SHP77 treated with DMSO at 0.1 percent for 48 hours (cell line): ENCODE data around the gene FCHSD1.

Source experiments
- DNase-seq: peaks from one replicate; lab custom pipeline; 2025; lab: John Stamatoyannopoulos, UW

FCHSD1 gene

GRCh38 chr5:141650851-141651727, at the start of gene FCHSD1:
Gene FCHSD1 (minus strand): TSS chr5:141651418. CDS start chr5:141651368, 50 bp downstream.
- DNase-seq: no peak

- no peak for DNase-seq
These were observed 46.4 kb upstream of the FCHSD1 start for GRCh38 chr5:141697586-141697985.

GRCh38 chr5:141696431-141696830, 45.2 kb upstream of the FCHSD1 start:
- no peak for DNase-seq

GRCh38 chr5:141695627-141696215, 44.5 kb upstream of the FCHSD1 start:
- DNase-seq: no peak

- DNase-seq: no peak
These were observed 43.3 kb upstream of the FCHSD1 start for GRCh38 chr5:141694479-141694878.

GRCh38 chr5:141692919-141693725, 41.9 kb upstream of the FCHSD1 start:
- no peak for DNase-seq

GRCh38 chr5:141692533-141692888, 41.3 kb upstream of the FCHSD1 start:
- DNase-seq: no peak

GRCh38 chr5:141691867-141692532, 40.8 kb upstream of the FCHSD1 start:
- peak; percentile 53 for DNase-seq

GRCh38 chr5:141691286-141691866, 40.2 kb upstream of the FCHSD1 start:
- DNase-seq: no peak

GRCh38 chr5:141686648-141687416, 35.6 kb upstream of the FCHSD1 start:
- DNase-seq: no peak

GRCh38 chr5:141685591-141685990, 34.4 kb upstream of the FCHSD1 start:
- no peak for DNase-seq

GRCh38 chr5:141683596-141684141, 32.5 kb upstream of the FCHSD1 start:
- DNase-seq: no peak

- no peak for DNase-seq
These were observed 30.8 kb upstream of the FCHSD1 start, which contains the start of gene ARAP3 for GRCh38 chr5:141681695-141682641. Gene ARAP3 (minus strand): TSS chr5:141682230. CDS start chr5:141680486, 1,744 bp downstream.

GRCh38 chr5:141681295-141681694, 30.1 kb upstream of the FCHSD1 start:
- DNase-seq: no peak

GRCh38 chr5:141680751-141681201, 29.6 kb upstream of the FCHSD1 start:
- DNase-seq: peak; percentile 56

- DNase-seq: no peak
These were observed 29.0 kb upstream of the FCHSD1 start for GRCh38 chr5:141680178-141680577.

- no peak for DNase-seq
These were observed 26.2 kb upstream of the FCHSD1 start for GRCh38 chr5:141677415-141677814.

- DNase-seq: no peak
These were observed 24.5 kb upstream of the FCHSD1 start for GRCh38 chr5:141675672-141676071.

GRCh38 chr5:141674747-141675146, 23.5 kb upstream of the FCHSD1 start:
- no peak for DNase-seq
